ENCODE results near the gene FRMD4A.
"Not testable (repeated sequence)": the region's sequence is repeated elsewhere in the genome, so short reads cannot be mapped to it uniquely, and the experiment has no call there.

The FRMD4A gene

DNA sequence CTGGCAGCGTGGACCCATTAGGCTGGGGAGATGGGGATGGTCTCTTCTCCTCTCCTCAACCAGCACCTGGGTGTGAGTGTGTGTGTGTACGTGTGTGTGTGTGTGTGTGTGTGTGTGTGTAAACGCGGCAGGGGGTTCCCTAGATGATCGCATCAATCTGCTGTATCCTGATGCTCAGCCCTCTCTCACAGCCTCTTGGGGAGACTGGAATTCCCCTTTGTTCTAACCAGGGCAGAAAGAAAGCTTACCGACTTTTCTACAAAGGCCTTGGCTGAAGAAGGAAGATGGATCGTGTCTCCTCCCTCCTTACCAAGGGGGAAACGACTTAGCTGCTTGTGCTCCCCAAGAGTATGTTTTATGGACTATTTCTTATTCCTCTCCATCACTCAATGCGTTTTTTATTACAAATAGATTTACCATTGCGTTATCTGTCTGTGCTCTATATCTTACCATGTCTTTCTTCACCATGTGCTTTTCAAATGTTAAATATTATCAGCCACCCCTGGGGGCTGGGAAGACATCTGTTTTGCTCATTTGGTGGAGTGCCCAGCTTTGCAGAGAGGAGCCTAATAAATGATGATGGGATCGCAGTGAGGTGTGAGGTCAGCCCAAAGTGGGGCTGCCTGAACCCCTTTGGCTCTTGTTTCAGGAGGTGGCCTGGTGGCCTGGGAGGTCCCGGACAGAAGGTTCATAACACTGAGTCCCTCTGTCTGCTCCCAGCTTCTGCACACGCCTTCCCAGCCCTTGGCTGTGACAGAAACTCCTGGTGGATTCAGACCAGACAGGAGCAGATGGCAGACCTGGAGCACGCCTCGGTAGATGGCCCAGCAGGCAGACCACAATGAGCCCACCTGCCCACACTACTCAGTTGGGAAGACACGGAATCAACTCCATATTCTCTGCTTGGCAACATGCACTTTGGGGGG lies 481.9 kb downstream of the FRMD4A start:
- DNase-seq (ENCODE audit: low read depth): no peak

DNA sequence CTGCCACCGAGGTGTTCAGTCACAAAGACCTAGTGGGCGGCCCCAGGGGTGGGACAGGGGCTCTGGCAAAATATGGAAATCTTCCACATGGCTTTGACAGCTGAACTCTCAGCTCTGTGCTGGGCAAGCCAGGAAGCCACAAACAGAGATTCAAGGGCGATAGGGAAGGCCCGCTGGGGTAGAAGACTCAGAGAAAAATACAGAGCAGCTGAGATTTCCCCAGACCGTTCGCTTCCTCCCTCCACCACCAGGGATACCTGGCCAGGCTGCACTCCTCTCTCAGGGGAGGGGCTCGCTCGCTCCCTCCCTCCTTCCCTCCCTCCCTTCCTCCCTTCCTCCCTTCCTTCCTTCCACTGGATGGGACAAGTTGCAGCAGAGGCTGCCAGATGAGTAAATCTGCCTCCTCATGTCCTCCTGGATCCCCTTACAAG lies 483.5 kb downstream of the FRMD4A start:
- no peak for DNase-seq (ENCODE audit: low read depth)

DNA sequence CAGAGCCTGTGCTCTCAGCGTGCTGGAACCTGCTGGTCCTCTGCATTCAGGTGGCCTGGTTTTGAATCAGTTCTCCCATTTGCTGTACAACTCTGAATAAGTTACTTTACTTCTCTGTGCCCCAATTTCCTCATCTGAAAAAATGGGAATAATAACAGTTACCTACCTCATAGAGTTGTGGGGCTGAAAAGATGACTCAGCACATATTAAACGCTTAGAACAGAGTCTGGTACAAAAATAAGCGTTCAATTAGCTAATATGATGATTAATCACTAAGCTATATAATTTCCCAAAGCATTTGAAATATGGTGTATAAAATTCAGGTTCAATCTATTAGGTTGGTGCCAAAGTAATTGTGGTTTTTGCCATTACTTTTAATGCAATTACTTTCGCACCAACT lies 484.8 kb downstream of the FRMD4A start:
- no peak for DNase-seq (ENCODE audit: low read depth)

DNA sequence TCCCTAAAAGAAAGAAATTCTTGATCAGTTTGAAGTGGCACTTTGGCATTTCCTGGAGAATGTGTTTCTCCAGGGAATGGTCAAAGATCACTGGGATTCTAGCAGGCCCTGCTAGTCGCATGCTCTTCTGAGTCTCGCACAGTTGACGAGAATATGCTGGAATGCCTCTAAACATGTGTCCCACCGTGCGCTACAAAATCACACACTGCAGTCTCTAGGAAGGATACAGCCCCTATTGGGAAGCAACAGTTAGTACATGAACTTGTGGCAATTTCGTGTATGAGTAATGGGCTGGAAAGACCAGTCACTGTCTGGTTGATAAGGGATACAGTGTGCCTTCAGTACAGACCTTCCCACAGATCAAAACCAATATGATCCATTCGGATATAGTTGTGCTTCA lies 486.1 kb downstream of the FRMD4A start:
- DNase-seq (ENCODE audit: low read depth): no peak

DNA sequence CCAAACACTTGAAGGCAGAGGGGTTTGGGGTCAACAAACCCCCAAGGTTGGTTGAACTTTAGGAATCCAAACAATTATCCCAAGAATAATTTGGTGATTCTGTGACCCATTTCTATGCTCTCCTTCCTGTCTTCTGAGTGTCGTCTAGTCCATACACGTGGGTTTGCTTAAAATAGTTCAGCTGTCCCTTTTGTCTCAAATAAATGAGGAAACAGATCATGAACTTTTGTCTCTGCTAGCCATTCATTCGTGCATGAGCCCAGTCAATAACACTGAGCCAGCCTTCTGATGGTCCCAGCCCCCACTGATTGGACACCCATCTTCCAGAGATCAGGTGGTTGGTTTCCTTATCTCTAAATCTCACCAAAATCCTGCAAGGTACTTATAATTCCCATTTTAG lies 488.6 kb downstream of the FRMD4A start:
- no peak for DNase-seq (ENCODE audit: low read depth)

DNA sequence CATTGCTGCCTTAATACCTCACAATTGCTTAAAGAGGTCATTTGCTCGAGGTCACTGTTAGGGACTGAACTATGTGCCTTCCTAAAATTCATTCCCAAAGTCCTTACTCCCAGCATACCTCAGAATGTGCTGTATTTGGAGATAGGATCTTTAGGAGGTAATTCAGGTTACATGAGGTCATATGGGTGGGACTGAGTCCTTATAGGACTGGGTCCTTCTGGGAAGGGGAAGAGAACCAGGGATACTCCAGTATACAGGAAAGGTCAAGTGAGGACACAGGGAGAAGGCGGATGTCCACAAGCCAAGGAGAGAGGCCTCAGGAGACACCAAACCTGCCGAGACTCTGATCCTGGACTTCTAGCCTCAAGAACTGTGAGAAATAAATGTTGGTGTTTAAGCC lies 490.7 kb downstream of the FRMD4A start:
- DNase-seq (ENCODE audit: low read depth): no peak

DNA sequence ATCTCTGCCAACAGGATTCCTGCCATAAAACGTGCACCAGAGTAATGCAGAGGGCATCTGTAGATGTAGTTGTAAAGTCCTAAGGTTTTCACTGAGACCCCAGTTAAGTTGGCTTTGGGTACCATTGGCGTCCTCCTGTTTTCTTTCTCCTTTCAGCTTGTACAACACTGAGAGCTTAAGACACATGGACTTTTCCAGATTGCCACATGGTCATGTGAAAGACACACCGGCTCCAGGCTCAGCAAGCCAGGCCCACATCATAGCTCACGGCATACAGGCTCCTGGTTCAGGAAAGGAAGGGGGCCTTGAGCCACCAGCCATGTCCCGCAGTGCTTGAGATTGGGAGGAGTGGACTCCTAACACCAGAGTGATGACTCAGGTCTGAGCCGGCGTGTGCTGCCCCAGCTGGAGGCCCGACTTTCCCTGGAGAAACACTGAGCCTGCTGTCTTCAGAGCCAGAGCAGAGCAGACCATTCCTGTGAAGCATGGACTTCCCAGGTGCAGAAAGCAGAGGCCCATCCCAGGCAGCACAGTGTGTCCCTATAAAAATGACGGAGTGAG lies 491.2 kb downstream of the FRMD4A start:
- DNase-seq (ENCODE audit: low read depth): no peak

DNA sequence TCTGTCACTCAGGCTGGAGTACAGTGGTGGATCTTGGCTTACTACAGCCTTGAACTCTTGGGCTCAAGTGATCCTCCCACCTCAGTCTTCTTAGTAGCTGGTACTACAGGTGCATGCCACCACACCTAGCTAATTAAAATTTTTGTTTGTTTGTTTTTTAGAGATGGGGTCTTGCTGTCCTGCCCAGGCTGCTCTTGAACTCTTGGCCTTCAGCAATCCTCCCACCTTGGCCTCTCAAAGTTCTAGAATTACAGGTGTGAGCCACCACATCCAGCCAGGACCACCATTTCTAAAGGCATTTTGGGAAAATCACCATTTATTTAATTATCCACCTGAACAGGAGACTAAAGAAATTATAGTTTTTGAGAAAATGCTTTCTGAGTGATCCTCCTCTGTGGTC lies 491.7 kb downstream of the FRMD4A start:
- no peak for DNase-seq (ENCODE audit: low read depth)

DNA sequence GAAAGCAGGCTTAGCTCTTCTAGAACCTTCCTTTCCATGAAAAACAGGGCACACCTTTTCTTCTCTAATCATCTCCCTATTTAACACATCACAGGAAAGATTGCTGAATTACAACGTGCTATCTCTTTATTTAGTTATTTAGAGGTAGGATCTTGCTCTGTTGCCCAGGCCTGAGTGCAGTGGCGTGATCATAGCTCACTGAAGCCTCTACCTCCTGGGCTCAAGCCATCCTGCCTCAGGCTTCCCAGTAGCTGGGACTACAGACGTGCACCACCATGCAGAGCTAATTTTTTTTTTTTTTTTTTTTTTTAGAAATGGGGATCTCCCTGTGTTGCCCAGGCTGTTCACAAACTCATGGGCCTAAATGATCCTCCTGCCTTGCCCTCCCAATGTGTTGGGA lies 492.8 kb downstream of the FRMD4A start:
- no peak for DNase-seq (ENCODE audit: low read depth)

DNA sequence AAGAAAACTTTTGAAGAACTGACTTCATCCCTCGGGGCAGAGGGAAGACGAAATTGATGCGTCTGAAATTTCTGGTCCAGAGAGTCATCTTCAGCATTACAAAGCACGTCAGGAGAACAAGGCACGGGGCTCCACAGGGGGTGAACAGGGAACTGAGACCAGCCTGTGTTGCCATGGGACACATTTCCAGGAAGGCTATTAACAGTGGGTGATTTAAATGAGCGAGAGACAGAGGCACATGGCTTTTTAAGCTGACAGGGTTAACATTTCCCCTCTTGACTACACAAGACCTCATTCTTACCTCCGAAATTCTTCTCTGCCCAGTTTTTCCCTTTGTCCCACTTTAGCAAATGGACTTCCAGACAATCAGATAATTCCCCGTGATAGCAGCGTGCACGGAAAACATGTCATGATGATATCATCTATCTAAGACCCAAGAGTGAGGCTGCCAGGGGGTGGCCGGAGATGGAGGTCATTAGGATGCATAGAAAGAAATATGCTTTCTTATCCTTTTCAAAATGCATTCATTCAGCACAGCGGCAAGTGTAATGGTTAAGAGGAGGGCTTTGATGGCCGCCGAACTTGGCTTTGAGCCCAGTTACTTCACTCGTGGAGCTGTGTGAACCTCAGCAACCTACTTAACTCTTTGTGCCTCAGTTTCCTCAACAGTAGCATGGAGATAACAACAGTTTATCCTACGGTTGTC lies 496.0 kb downstream of the FRMD4A start:
- DNase-seq (ENCODE audit: low read depth): no peak

DNA sequence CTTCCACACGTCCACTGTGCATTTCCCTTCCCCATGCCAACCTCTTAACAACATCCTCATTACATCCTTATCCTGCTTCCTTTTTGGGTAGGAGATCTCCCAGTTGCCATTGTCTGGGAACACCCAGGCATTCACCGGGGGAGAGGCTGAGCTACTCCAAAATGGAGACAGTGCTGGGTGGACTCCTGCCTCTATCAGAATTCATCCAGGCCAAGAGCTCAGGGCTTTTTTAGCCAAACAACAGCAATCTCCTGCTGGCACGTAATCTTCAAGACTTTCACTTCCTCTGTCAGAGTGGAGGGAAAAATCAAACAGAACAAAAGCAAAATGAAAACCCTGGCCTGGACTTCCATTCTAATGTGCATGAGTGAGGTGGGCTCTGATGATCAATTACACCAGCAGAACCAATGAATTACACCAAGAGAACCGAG lies 499.0 kb downstream of the FRMD4A start:
- no peak for DNase-seq (ENCODE audit: low read depth)

DNA sequence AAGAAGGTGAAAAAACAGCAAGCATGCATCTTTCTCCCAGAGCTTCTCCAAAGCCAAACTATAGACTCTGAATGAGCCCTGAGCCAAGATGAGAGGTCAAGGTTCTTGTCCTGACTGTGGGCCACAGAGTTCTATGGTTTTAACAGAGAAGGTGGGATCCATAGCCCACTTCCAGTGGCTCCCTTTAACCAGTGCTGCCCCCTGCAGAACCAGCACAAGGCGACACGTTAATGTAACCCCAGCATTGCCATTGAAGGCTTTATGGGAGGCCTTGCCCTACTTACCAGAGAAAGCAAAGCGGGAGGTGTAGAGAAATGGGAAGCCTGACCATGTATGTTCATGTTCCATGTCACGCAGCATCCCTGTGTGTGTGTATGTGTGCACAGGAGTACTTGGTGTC lies 500.3 kb downstream of the FRMD4A start:
- no peak for DNase-seq (ENCODE audit: low read depth)

DNA sequence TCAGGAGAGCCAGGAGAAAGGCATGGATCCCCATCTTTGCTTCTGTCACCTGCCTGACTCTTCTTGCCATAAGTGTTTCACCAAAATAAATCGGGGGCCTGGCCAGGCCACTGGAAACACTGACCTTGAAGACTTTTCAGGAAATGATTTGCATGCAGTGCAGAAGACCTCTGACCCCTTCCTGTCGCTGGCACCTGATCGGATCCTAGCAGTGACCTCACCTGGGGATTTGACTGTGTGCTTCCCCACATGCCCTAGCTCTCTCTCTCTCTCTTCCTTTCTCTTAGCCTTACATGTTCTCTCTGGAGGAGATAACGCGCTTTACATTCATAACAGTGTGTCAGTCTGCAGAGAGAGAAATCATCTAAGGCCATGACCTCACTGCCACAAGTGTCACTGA lies 500.9 kb downstream of the FRMD4A start:
- DNase-seq (ENCODE audit: low read depth): no peak

DNA sequence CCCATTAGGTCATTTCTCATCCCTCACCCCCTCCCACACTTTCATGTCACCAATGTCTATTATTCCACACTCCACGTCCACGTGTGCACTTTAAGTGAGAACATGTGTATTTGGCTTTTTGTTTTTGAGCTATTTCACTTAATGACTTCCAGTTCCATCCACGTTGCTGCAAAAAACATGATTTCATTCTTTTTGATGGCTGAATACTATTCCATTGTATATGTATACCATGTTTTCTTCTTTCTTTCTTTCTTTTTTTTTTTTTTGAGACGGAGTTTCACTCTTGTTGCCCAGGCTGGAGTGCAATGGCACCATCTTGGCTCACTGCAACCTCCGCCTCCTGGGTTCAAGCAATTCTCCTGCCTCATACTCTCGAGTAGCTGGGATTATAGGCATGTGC lies 502.4 kb downstream of the FRMD4A start:
- DNase-seq (ENCODE audit: low read depth): not testable (repeated sequence)

DNA sequence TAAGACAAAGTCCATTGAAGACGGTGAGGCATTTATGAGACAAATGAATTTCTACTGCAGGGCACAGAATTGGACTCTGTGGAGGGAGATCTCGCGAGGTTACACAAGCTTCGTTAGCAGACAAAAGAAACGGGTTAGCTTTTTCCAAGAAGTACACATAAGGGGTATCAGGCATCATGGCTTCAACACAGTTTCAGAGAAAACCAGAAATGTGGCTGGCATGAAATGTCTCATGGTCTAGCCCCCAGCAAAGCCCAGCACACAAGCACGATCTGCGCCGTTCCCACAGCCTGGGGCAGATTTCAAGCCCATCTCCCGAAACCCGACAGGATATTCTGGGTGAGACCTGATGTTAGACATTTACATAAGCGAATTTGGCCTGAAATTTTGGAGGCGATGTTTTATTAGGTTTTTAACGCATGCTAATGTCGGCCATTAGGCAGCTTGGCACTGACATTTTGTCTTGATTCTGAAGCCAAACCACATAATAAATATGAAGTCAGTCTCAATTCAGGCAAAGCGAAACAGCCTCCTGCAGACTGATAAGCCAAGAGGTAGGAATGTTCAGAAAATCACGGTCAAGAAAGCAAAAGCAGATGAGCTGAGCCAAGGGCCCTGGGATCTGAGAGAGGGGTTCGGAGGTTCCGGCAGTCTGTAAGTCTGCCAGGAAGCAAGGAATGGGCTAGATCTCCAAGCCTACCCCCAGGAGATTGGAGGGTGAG lies 503.5 kb downstream of the FRMD4A start:
- DNase-seq (ENCODE audit: low read depth): no peak

DNA sequence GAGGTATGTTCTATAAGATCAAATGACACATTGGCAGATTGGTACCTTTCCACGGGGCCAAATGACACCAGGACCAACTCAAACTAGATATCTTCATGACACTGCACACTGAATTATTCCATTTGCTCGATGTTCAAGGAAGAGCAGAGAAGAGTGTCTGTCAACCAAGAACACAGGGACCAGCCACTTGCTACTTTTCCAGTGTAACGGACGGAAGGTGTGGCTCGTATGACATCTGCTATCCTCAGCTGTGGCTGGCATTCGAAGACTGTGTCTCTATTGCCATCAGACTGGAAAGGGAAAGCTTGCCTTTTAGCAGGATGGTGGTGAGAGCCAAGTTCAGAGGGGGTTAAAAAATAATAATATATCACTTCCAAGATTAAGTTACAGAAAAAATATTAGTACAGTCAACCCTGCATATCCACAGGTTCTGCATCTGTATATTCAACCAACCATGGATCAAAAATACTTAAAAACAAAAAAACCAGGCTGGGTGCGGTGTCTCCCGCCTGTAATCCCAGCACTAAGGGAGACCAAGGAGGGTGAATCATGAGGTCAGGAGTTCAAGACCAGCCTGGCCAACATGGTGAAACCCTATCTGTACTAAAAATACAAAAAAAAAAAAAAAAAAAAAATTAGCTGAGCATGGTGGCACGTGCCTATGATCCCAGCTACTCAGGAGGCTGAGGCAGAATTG lies 506.9 kb downstream of the FRMD4A start:
- no peak for DNase-seq (ENCODE audit: low read depth)

DNA sequence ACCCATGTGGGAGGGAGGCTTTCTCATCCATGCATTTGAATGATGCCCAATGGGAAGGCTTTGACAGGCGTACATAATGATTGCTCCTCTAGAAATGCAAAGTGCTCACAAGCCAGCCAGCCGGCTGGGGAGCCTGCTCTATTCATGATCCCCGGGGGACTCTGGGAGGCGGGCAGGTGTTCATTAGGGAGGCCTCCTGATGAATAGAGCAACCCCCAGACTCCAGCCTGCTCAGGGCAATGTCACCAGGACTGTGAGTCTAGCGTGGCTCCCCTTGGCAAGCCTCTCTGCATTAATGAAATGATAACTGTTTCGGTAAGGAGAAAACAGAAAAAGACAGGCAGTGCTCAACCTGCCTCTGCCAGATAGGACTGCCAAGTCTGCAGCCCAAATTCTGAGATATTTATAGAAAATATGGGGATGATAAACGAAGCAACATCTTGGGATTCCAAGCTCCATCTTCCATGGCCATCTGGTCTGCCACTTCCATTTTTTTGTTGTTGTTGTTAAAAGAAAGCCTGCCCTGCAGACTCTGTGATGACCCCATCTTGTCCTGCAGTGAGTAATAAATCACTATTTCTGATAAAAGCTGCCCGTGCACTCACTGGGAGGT lies 507.5 kb downstream of the FRMD4A start:
- no peak for DNase-seq (ENCODE audit: low read depth)

DNA sequence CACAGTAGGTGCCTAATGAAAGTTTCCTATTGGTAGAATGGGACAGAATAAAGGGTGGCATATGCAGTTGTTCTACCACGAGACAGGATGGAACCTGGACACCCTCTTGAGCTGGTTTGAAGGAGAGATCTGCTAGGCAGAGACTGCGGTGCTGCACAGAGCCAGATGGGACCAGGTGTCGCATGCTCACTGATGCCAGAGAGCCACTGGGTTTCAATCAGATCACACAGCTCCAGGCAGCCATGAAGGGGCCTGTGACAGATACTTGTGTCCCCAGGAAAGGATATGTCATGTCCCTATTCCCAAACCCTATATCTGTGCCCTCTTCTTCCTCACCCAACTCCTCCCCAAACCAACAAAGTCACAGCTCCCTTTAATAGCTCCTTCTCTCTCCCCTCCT lies 508.2 kb downstream of the FRMD4A start:
- no peak for DNase-seq (ENCODE audit: low read depth)

DNA sequence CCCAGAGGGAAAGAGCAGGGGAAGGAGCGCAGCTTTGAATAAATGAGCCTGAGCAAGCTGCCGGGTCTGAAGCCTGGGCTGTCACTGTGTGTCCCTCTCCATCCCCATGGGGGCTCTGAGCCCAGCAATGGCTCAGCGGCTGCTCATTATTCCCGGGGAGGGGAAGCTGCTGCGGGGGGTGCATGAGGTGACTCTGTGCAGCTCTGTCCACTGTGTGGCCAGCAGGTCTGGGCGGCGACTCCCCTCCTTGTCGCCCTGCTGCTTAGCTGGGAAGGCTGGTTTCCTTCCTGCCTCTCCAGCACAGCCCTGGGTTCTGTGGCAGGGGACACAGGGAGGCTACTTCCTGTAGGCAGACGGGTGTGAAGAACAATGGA lies 509.8 kb downstream of the FRMD4A start:
- DNase-seq (ENCODE audit: low read depth): no peak

DNA sequence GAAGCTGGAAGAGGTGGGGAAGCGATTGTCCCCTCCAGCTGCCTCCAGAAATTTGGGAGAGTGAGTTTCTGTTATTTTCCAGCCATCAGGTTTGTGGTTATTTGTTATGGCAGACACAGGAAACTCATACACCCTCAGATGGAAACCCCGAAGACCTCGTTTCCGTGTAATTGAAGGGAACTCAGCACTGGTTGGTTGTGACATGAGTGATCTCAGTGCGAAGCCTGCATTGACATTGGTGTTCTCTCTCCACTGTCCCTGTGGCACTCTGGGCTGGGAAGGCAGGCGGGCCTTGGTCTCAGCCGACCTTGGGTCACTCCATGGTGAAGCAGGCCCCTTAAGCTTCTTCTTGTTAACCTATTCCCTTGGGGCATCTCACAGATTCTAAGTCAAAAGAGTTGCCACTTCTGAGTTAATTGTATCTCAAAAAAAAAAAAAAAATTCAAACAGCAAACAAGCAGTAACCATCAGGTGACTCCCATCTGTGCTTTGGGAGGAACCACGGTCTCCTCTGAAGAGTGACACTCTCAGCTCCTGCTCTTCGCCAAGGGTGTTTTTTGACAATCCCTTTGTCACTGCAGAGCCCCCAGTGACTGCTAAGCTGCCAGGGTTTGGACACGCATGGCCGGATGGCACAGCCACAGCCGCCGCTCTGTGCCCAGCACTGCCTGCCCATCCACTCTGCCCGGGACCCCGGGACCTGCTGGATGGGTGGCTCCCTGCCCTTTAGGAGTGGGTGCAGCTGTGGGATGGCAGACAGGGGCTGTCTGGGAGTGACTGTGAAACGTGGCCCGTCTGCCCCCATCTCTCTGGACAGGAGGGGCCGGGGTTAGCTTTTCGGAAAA lies 510.4 kb downstream of the FRMD4A start:
- no peak for DNase-seq (ENCODE audit: low read depth)

All from stimulated activated CD8-positive, alpha-beta memory T cell treated with anti-CD3 and anti-CD28 coated beads, Interleukin-12 subunit alpha, Interleukin-12 subunit beta, amount 100 ng/mL, for 1 hour (primary cell).